DOHH2 (cell line): ENCODE data around the gene CARD8.

ENCODE experiments used
- CTCF ChIP-seq: fragments of 200-600 bp; sonication (generic); IDR thresholded peaks from one replicate; pipeline ENCODE4 v1.5.1; 2014; ENCODE audit warnings: antibody characterized with exemption, mild to moderate bottlenecking, low read depth, low read length; ENCODE audit not compliant: poor library complexity, severe bottlenecking
- EZH2phosphoT487 ChIP-seq: fragments of 200-600 bp; sonication (generic); IDR thresholded peaks from 2 replicates; pipeline ENCODE4 v1.6.1; 2017; ENCODE audit warnings: borderline replicate concordance, mild to moderate bottlenecking, antibody characterized with exemption, low read length, moderate library complexity, mixed read lengths

GRCh38 chr19:48192750-48193149 lies 63.0 kb downstream of the CARD8 start:
- no peak for TF ChIP-seq CTCF
- no peak for TF ChIP-seq EZH2phosphoT487
